Measurements from ENCODE around the gene CST9.

- TF ChIP-seq CEBPB (IDR thresholded peaks at IDR 0.05; ENCODE audit: borderline replicate concordance in 1 of 2, low read depth in 2 of 2, low read length in 2 of 2) (no peak), HCFC1 (IDR thresholded peaks at IDR 0.05; ENCODE audit: low read length) (no peak), BCL3 (IDR thresholded peaks at IDR 0.05; ENCODE audit: borderline replicate concordance, insufficient read depth, low read depth, low read length, poor library complexity, severe bottlenecking) (no peak), CREM (IDR thresholded peaks at IDR 0.05; ENCODE audit: low read depth) (no peak), POLR2A (IDR thresholded peaks at IDR 0.05; ENCODE audit: low read depth, low read length) (no peak)
Observed at GRCh38 chr20:23585449-23585807, 20.3 kb downstream of the CST9 start.
